Mucosa of descending colon (tissue), 3 donors: ENCODE measurements around the gene COTL1. TPM values are rescaled to one million over a fixed set of nuclear protein-coding genes. Genes with fewer than 3 reads are reported as not detected.
"Not testable (repeated sequence)": the region's sequence is repeated elsewhere in the genome, so short reads cannot be mapped to it uniquely, and the experiment has no call there.

Experiments used
- ATAC-seq: fragments of 200-7000 bp; cut with Tn5 transposase; one replicate; pipeline ENCODE4 v1.9.1; 2020; ENCODE audit warnings: mild to moderate bottlenecking, moderate library complexity
- DNase-seq, 3 donors: peaks; one replicate each; pipeline ENCODE4 v3.0.0-alpha.2; 2020
- H3K36me3 ChIP-seq: fragments of 200-600 bp; one replicate; pipeline ENCODE4 v1.8.0; 2021; ENCODE audit warnings: low read depth, mild to moderate bottlenecking
- H3K4me1 ChIP-seq: fragments of 200-600 bp; one replicate; pipeline ENCODE4 v1.8.0; 2021; ENCODE audit warnings: low read depth, mild to moderate bottlenecking
- H3K4me3 ChIP-seq: fragments of 200-600 bp; one replicate; pipeline ENCODE4 v1.8.0; 2021; ENCODE audit warnings: mild to moderate bottlenecking
- H3K9me3 ChIP-seq: fragments of 200-600 bp; one replicate; pipeline ENCODE4 v1.8.0; 2021; ENCODE audit warnings: mild to moderate bottlenecking
- intact Hi-C, 2 donors: fragments of 100-400 bp; cut with DNase I in 1 of 2; cut with micrococcal nuclease in 1 of 2; formaldehyde crosslinking; loops; one replicate each; pipeline versions ENCODE4 v1.11.0 to v1.11.1; 2022; cut with DNase I, micrococcal nuclease
- total RNA-seq, 3 donors: library from RNA; stranded (reverse); fragmentation: NEBNext Ultra II Directional in 2 of 3; extraction: Animal tissue kit (Norgen Biotek cat#: 25700) in 2 of 3; gene quantifications; one replicate each; pipeline versions ENCODE4 v1.2.1 to v1.2.4, GENCODE V29; 2021 to 2023
- TF ChIP-seq, protein P1 (sequence below): fragments of 200-600 bp; IDR thresholded peaks from one replicate; pipeline ENCODE4 v1.8.0; 2022; ENCODE audit warnings: antibody characterized with exemption, mild to moderate bottlenecking
- donor health status: DM: no; HTN: no; CAD: no; lungs with moderate emphysema.
- donor health status: DM: no; HTN: no; CAD: no.
- donor health status: DM: no; HTN: yes; CAD: no.

The COTL1 gene
- total RNA-seq, 3 donors from 2014 or later = 52.8 to 120 (median 56.8) TPM

DNA sequence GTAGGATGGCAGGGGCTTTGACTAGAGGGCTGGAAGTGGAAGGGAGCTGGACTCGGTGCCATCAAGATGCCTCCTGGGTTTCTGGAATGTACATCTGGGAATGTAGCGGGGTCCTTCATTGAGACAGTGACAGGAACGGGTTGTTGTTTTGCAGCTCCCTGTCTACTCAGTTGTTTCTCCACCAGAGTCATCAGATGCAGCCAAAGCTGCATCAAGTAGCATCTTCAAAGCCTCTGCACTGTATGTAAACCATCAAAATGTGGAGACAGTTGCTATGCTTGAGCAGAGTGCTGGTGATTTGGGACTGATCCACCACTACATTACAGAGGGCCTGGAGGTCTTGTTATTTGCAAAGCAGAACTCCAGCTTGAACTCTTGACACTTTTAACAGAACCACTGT, 88.3 kb downstream of the COTL1 start:
- Histone ChIP-seq H3K4me3 (no peak overlapping the region), H3K9me3 (no peaks in the 10 kb centered on the region), H3K4me1 (no peaks in the 10 kb centered on the region), H3K36me3 (no peaks in the 10 kb centered on the region)
- DNase-seq (no peak), ATAC-seq (no peak)
- TF ChIP-seq, protein P1, sequence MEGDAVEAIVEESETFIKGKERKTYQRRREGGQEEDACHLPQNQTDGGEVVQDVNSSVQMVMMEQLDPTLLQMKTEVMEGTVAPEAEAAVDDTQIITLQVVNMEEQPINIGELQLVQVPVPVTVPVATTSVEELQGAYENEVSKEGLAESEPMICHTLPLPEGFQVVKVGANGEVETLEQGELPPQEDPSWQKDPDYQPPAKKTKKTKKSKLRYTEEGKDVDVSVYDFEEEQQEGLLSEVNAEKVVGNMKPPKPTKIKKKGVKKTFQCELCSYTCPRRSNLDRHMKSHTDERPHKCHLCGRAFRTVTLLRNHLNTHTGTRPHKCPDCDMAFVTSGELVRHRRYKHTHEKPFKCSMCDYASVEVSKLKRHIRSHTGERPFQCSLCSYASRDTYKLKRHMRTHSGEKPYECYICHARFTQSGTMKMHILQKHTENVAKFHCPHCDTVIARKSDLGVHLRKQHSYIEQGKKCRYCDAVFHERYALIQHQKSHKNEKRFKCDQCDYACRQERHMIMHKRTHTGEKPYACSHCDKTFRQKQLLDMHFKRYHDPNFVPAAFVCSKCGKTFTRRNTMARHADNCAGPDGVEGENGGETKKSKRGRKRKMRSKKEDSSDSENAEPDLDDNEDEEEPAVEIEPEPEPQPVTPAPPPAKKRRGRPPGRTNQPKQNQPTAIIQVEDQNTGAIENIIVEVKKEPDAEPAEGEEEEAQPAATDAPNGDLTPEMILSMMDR = no peak
- intact Hi-C loops = no loop called here

DNA sequence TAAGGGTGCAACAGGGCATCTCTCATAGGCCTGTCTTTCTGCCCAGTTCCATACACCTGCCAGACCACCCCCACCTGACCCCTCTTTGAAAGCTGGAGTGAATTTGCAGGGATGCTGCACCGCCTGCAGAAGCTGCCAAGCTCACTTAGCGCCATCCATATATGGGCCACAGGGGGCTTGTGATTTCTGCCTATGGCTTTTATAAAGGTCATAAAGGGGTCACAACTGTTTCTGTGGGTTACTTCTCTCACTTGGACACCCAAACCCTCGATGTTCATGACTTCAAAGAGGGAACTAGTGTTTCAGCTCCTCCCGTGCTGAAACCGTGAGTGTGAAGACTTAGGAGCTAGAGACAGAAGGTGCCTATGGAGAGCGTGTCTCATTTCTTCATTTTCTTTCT, 89.6 kb downstream of the COTL1 start:
- no peaks in the 10 kb centered on the region for H3K36me3 ChIP-seq
- no peaks in the 10 kb centered on the region for H3K9me3 ChIP-seq
- DNase-seq (no peak), ATAC-seq (no peak)
- no peak overlapping the region for H3K4me3 ChIP-seq
- TF ChIP-seq, protein P1 = no peak
- intact Hi-C loops = no loop called here
- no peaks in the 10 kb centered on the region for H3K4me1 ChIP-seq

DNA sequence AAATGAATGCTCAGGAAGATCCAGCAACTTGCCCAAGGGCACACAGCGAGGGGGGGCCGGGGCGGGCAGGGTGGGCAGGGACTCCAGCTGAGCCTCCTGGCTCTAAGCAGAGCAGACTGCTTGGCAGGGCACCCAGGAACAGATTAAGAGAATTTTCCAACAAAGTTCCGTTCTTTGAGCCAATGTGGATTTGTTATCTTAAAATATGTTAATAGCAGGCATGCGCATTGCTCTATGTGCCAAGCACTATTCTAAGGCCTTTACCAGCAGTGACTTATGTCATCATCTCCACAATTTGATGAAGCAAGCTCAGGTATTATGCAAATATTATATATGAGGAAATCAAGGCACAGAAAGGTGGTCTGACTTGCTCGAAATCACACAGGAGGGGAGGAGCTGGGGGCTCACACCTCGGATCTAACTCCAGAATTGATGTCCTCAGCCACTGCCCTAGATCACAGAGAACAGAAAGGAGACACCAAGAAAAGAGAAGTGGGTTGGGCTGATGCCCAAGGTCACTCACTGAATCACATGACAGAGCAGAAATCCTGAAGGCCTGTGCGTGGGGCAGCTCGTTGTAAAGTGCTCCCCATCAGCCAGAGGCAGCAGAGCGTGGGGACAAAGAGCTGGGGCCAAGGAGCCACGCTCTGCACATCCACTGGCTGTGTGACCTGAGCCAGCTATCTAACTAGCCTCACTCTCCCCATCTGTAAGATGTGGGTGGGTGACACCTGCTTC, 90.2 kb downstream of the COTL1 start:
- Histone ChIP-seq H3K36me3 (no peaks in the 10 kb centered on the region), H3K4me3 (no peak overlapping the region), H3K9me3 (no peaks in the 10 kb centered on the region), H3K4me1 (no peaks in the 10 kb centered on the region)
- peak in 1 of 3 donors; percentile 10 for DNase-seq
- intact Hi-C loops = no loop called here
- TF ChIP-seq, protein P1 = no peak
- ATAC-seq = peak; percentile 31

DNA sequence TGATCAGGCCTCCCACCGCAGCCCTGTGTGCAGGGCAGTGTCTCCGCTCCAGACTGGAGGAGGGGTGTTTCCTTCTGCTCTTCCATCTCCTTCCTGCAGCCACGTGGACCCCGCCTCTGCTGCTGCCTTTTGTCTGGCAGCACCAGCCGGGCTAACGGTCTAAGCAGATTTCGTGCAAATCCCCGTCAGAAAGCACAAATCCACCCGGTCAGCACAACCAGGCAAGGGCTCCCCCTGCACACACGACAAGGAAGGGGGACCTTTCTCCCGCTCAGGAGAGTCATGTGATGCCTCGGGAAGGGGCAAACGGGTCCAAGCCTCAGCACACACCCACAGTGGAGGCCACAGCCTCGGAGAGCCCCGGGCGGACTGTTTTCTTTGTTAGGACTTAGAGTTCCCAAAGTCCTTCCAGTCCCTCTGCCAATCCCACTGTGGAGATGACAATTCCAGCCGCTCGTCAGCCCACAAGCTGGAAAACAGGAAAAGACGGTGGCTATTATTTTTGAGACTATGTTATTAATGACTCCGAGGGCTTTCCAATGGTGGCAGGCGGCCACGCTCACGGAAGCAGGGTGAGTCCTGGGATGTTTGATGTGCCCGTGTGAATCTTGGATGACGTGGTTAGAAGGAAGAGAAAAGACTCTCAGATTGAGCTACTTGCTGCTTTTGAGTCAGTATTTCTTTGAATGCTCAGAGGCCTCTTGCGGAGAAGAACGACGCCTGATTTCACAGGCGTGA, 90.9 kb downstream of the COTL1 start:
- ATAC-seq = no peak
- peak in 1 of 3 donors; percentile 19 for DNase-seq
- TF ChIP-seq, protein P1 = no peak
- H3K4me1 ChIP-seq = no peaks in the 10 kb centered on the region
- intact Hi-C loops = no loop called here
- H3K9me3 ChIP-seq = no peaks in the 10 kb centered on the region
- H3K36me3 ChIP-seq = no peaks in the 10 kb centered on the region
- H3K4me3 ChIP-seq = no peak overlapping the region

DNA sequence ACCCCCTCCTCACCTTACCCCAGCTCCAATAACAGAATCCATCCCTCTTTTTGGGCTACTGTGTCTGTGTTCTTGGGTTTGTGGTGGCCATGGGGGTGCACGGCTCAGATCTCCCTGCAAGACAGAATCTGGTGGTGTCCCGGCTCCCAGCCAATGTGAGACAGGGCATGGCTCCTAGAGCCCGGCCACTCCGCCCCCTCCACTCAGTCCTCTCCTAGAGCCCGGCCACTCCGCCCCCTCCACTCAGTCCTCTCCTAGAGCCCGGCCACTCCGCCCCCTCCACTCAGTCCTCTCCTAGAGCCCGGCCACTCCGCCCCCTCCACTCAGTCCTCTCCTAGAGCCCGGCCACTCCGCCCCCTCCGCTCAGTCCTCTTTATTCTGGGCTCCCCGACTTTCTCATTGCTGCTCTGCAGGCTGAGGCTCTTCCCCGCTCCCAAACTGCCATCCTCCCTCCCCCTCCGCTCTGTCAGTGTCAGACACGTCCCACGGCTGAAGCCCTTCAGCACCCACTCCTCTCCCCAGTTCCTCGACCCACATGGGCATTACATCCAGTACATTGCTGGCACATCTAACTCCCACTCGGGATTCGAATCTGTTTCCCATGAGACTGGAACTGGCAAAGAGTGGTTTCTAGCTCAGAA, 92.8 kb downstream of the COTL1 start:
- DNase-seq = peak in 1 of 3 donors; percentile 28
- intact Hi-C loops = loop anchor here in 1 of 2 donors (5.0 kb wide), 1 partner anchor 102 kb away; no protein-coding TSS in a partner anchor
- not testable (repeated sequence) for H3K9me3 ChIP-seq, H3K36me3 ChIP-seq, H3K4me1 ChIP-seq, H3K4me3 ChIP-seq, ATAC-seq
